Caco-2 (cell line): ENCODE results near the gene CYP24A1. TPM values are rescaled to one million over a fixed set of nuclear protein-coding genes. Genes with fewer than 3 reads are reported as not detected.

Experiments
- BruUV-seq: library from RNA; stranded (reverse); fragments of 400-500 nt; replicated peaks from 2 replicates; lab custom pipeline; 2021; lab: Mats Ljungman, UMichigan
- CTCF ChIA-PET: fragments of 300-600 bp; sonication (Branson Sonifier 250); formaldehyde crosslinking; loops from one replicate; lab custom pipeline; 2022; ENCODE audit warnings: antibody characterized with exemption; lab: Charles Lee
- POLR2A ChIA-PET: fragments of 300-600 bp; sonication (Branson Sonifier 250); formaldehyde crosslinking; loops from one replicate; lab custom pipeline; 2022; ENCODE audit warnings: antibody characterized with exemption; lab: Charles Lee
- DNase-seq, 2 experiments: peaks; one replicate each; pipeline versions ENCODE4 v3.0.0 to v3.0.0-alpha.2; 2020 to 2022
- H3K27me3 ChIP-seq: replicated peaks from 2 replicates; pipeline ENCODE4 v1.6.0; 2011; ENCODE audit warnings: low read length; ENCODE audit not compliant: control insufficient read depth, insufficient read depth
- H3K36me3 ChIP-seq: 2 replicates; pipeline ENCODE4 v1.5.1; 2011; ENCODE audit warnings: low read length; ENCODE audit not compliant: control insufficient read depth, insufficient read depth
- H3K4me1 ChIP-seq: fragments of 250-450 bp; sonication (Bioruptor Pico); 2 replicates; pipeline ENCODE4 v1.5.1; 2020; ENCODE audit warnings: mild to moderate bottlenecking
- H3K4me3 ChIP-seq: 2 replicates; pipeline ENCODE4 v1.5.1; 2011; ENCODE audit warnings: low read depth, mild to moderate bottlenecking, control low read depth, low read length
- H3K9me3 ChIP-seq: fragments of 250-450 bp; sonication (Bioruptor Pico); 2 replicates; pipeline ENCODE4 v1.5.1; 2020; ENCODE audit warnings: mild to moderate bottlenecking, moderate library complexity
- H3K27ac Mint-ChIP-seq: one replicate; pipeline ENCODE4 v1.8.0; 2022; ENCODE audit warnings: mixed read lengths; ENCODE audit not compliant: unreplicated experiment
- H3K27me3 Mint-ChIP-seq: one replicate; pipeline ENCODE4 v1.8.0; 2022; ENCODE audit warnings: mixed read lengths; ENCODE audit not compliant: insufficient read depth, unreplicated experiment
- H3K36me3 Mint-ChIP-seq: one replicate; pipeline ENCODE4 v1.8.0; 2022; ENCODE audit warnings: mild to moderate bottlenecking, mixed read lengths; ENCODE audit not compliant: insufficient read depth, unreplicated experiment
- H3K4me1 Mint-ChIP-seq: one replicate; pipeline ENCODE4 v1.8.0; 2022; ENCODE audit warnings: low read depth, mixed read lengths; ENCODE audit not compliant: unreplicated experiment
- H3K4me3 Mint-ChIP-seq: one replicate; pipeline ENCODE4 v1.8.0; 2022; ENCODE audit warnings: mild to moderate bottlenecking, moderate library complexity, mixed read lengths; ENCODE audit not compliant: unreplicated experiment
- H3K9me3 Mint-ChIP-seq: one replicate; pipeline ENCODE4 v1.8.0; 2022; ENCODE audit warnings: mixed read lengths; ENCODE audit not compliant: unreplicated experiment
- intact Hi-C: fragments of 100-400 bp; cut with micrococcal nuclease; formaldehyde crosslinking; loops from one replicate; pipeline ENCODE4 v1.10.0; 2022; ENCODE audit not compliant: unreplicated experiment
- total RNA-seq: library from RNA; stranded (reverse); gene quantifications from 2 replicates; pipeline ENCODE4 v1.2.3, GENCODE V29; 2022
- TF ChIP-seq, protein P1 (sequence below), 2 experiments: fragments of 200-600 bp in 1 of 2; IDR thresholded peaks; 1 replicate in 1 of 2; 2 replicates in 1 of 2; pipeline versions ENCODE4 v1.5.1 to v1.8.0; 2011 to 2022; ENCODE audit warnings: antibody characterized with exemption in 1 of 2, control low read depth in 1 of 2, inconsistent platforms in 1 of 2, low read depth in 1 of 2, low read length in 1 of 2, mild to moderate bottlenecking in 1 of 2, moderate library complexity in 1 of 2; ENCODE audit not compliant: insufficient read depth in 1 of 2, severe bottlenecking in 1 of 2, unreplicated experiment in 1 of 2

CYP24A1 gene
- total RNA-seq, 1 experiment from 2014 or later, result 3.7 TPM

DNA sequence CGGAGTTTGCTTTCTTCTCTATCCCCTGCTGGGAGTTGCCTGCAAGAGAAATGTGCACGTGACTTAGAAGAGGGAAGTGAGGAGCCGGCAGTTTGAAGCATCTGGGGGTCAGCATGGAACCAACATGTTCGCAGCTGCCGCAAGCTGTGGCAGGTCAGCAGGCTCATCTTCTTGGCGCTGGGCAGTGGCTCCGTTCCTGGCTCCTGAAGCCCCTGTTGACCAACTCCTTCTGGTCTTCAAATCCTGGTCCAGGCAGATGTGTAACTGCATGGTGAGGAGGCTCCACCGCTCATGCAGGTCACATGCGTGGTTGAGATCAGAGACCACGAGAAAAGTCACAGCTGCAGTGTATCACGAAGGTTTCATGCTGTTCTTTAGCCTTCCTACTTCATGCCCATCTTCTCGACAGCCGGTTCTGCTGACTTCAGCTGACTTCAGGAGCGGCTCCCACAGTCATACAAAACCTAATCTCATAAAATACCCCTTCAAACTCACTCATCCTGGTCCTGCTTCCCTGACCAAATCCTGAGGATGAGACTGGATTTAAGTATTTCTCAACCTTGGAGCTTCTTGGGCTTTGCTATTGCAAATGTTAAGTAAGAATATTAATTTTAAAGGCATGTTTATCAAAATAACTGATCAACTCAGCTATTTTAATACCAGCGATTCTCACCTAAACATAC is 58.5 kb downstream of the CYP24A1 start:
- Histone ChIP-seq H3K4me1 (no peaks in the 10 kb centered on the region), H3K4me3 (no peak overlapping the region), H3K27me3 (no peaks in the 10 kb centered on the region), H3K9me3 (no peaks in the 10 kb centered on the region), H3K36me3 (no peaks in the 10 kb centered on the region)
- Mint-ChIP-seq H3K4me1 (peaks cover 3% of the 10 kb centered on the region), H3K9me3 (no peaks in the 10 kb centered on the region), H3K27ac (no peak overlapping the region), H3K27me3 (peaks cover 2% of the 10 kb centered on the region), H3K4me3 (no peak overlapping the region), H3K36me3 (no peaks in the 10 kb centered on the region)
- TF ChIP-seq, protein P1, sequence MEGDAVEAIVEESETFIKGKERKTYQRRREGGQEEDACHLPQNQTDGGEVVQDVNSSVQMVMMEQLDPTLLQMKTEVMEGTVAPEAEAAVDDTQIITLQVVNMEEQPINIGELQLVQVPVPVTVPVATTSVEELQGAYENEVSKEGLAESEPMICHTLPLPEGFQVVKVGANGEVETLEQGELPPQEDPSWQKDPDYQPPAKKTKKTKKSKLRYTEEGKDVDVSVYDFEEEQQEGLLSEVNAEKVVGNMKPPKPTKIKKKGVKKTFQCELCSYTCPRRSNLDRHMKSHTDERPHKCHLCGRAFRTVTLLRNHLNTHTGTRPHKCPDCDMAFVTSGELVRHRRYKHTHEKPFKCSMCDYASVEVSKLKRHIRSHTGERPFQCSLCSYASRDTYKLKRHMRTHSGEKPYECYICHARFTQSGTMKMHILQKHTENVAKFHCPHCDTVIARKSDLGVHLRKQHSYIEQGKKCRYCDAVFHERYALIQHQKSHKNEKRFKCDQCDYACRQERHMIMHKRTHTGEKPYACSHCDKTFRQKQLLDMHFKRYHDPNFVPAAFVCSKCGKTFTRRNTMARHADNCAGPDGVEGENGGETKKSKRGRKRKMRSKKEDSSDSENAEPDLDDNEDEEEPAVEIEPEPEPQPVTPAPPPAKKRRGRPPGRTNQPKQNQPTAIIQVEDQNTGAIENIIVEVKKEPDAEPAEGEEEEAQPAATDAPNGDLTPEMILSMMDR (IDR thresholded peaks at IDR 0.05; ENCODE audit: insufficient read depth in 1 of 2, low read depth in 1 of 2, low read length in 1 of 2, severe bottlenecking in 1 of 2, unreplicated experiment in 1 of 2), result no peak
- BruUV-seq, result no TSS peak
- intact Hi-C loops, result no loop called here
- DNase-seq, result no peak
- CTCF ChIA-PET, result interaction anchor here (1.2 kb wide), 2 partner anchors 11 to 12 kb away, joined by 3 to 6 read pairs; no protein-coding TSS in a partner anchor
- POLR2A ChIA-PET, result no interaction called here

DNA sequence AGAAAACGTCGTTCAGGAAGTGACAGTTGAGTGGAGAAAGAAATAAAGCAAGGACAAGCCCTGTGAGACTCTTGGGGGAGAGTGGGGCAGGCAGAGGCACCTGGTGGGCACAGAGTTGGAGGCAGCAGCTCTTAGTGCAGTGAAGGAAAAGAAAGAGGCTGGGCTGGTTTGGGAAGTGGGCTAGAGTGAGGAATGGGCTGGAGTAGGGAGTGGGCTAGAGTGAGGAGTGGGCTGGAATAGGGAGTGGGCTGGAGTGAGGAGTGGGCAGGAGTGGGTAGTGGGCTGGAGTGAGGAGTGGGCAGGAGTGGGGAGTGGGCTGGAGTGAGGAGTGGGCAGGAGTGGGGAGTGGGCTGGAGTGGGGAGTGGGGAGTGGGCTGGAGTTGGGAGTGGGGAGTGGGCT is 59.7 kb downstream of the CYP24A1 start:
- ChIA-PET POLR2A (no interaction called here), CTCF (no interaction called here)
- H3K9me3 Mint-ChIP-seq, result no peaks in the 10 kb centered on the region
- Histone ChIP-seq H3K4me1 (no peaks in the 10 kb centered on the region), H3K9me3 (no peaks in the 10 kb centered on the region), H3K36me3 (no peaks in the 10 kb centered on the region), H3K27me3 (no peaks in the 10 kb centered on the region), H3K4me3 (no peak overlapping the region)
- no peak overlapping the region for H3K4me3 Mint-ChIP-seq
- H3K36me3 Mint-ChIP-seq, result no peaks in the 10 kb centered on the region
- peaks cover 2% of the 10 kb centered on the region for H3K27me3 Mint-ChIP-seq
- no TSS peak for BruUV-seq
- peaks cover 4% of the 10 kb centered on the region for H3K4me1 Mint-ChIP-seq
- intact Hi-C loops, result no loop called here
- TF ChIP-seq, protein P1 (IDR thresholded peaks at IDR 0.05; ENCODE audit: insufficient read depth in 1 of 2, low read depth in 1 of 2, low read length in 1 of 2, severe bottlenecking in 1 of 2, unreplicated experiment in 1 of 2), result no peak
- DNase-seq, result no peak
- H3K27ac Mint-ChIP-seq, result no peak overlapping the region

DNA sequence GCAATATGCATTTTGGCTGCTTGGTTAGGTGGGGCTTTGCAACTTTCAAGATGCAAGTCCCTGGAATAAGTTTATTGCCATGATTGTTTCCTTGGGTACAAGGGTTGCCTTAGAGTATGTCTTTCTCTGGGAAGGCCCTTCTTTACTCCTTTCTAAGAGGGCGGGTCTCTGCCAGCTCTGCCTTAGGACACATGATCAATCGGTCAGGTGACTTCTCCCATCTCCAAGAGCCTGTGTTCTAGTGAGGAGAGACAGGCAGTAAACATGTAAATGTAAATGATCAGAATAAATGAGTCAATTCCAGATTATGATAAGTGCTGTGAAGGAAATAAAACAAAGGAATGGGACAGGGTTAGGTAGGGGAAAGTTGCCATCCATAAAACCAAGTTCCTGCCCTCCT is 60.2 kb downstream of the CYP24A1 start:
- no TSS peak for BruUV-seq
- intact Hi-C loops, result no loop called here

More for the DNA sequence above, 60.2 kb downstream of the CYP24A1 start:
- Mint-ChIP-seq H3K27ac (no peak overlapping the region), H3K4me3 (no peak overlapping the region), H3K36me3 (no peaks in the 10 kb centered on the region), H3K27me3 (peaks cover 2% of the 10 kb centered on the region), H3K9me3 (no peaks in the 10 kb centered on the region), H3K4me1 (peaks cover 4% of the 10 kb centered on the region)
- H3K4me3 ChIP-seq, result no peak overlapping the region
- H3K4me1 ChIP-seq, result no peaks in the 10 kb centered on the region
- H3K27me3 ChIP-seq, result no peaks in the 10 kb centered on the region
- H3K9me3 ChIP-seq, result no peaks in the 10 kb centered on the region
- H3K36me3 ChIP-seq, result no peaks in the 10 kb centered on the region
- no peak for DNase-seq
- TF ChIP-seq, protein P1 (IDR thresholded peaks at IDR 0.05; ENCODE audit: insufficient read depth in 1 of 2, low read depth in 1 of 2, low read length in 1 of 2, severe bottlenecking in 1 of 2, unreplicated experiment in 1 of 2), result no peak
- ChIA-PET CTCF (no interaction called here), POLR2A (no interaction called here)
